C1 segment of cervical spinal cord (tissue), 14 donors: ENCODE results near the gene INSYN2A.
A peak's percentile ranks its signal among the peaks of the same experiment; 100 is the strongest.

ENCODE experiments used
- DNase-seq, 14 donors: peaks; one replicate each; lab custom pipeline; 2025; lab: John Stamatoyannopoulos, UW

INSYN2A gene

GRCh38 chr10:127196282-127197153, at the start of gene INSYN2A:
Gene INSYN2A, minus strand, starts transcription at chr10:127196591. Its CDS starts 20,196 bp downstream, at chr10:127176395.
- peak in 6 of 14 donors; percentile 3 to 57 (median 42) for DNase-seq

- no peak for DNase-seq
Measured at GRCh38 chr10:127245456-127245855, 49.1 kb upstream of the INSYN2A start.

- DNase-seq = peak in 2 of 14 donors; percentile 8 to 14
Measured at GRCh38 chr10:127243490-127244272, 47.3 kb upstream of the INSYN2A start.

GRCh38 chr10:127242914-127243313, 46.5 kb upstream of the INSYN2A start:
- no peak for DNase-seq

GRCh38 chr10:127236266-127236665, 39.9 kb upstream of the INSYN2A start:
- no peak for DNase-seq

GRCh38 chr10:127234306-127234800, 38.0 kb upstream of the INSYN2A start:
- DNase-seq = no peak

- DNase-seq = peak in 1 of 14 donors; percentile 10
Measured at GRCh38 chr10:127228195-127228787, 31.9 kb upstream of the INSYN2A start.

- no peak for DNase-seq
Measured at GRCh38 chr10:127227663-127228062, 31.3 kb upstream of the INSYN2A start.

- DNase-seq = no peak
Measured at GRCh38 chr10:127227027-127227426, 30.6 kb upstream of the INSYN2A start.

- DNase-seq = no peak
Measured at GRCh38 chr10:127221281-127221680, 24.9 kb upstream of the INSYN2A start.

GRCh38 chr10:127218658-127219057, 22.3 kb upstream of the INSYN2A start:
- no peak for DNase-seq

GRCh38 chr10:127216786-127217185, 20.4 kb upstream of the INSYN2A start:
- DNase-seq = no peak

GRCh38 chr10:127216274-127216673, 19.9 kb upstream of the INSYN2A start:
- no peak for DNase-seq

GRCh38 chr10:127215866-127216265, 19.5 kb upstream of the INSYN2A start:
- no peak for DNase-seq

GRCh38 chr10:127210936-127211466, 14.6 kb upstream of the INSYN2A start:
- DNase-seq = no peak

GRCh38 chr10:127207081-127207480, 10.7 kb upstream of the INSYN2A start:
- DNase-seq = no peak

- DNase-seq = no peak
Measured at GRCh38 chr10:127203067-127203466, 6.7 kb upstream of the INSYN2A start.

GRCh38 chr10:127200646-127201045, 4.3 kb upstream of the INSYN2A start:
- no peak for DNase-seq

GRCh38 chr10:127198721-127199120, 2.3 kb upstream of the INSYN2A start:
- no peak for DNase-seq

- DNase-seq = no peak
Measured at GRCh38 chr10:127198307-127198706, 1.9 kb upstream of the INSYN2A start.

GRCh38 chr10:127197154-127197432, 702 bp upstream of the INSYN2A start:
- DNase-seq = no peak
